ENCODE measurements around the gene SLC4A3. TPM values are rescaled to one million over a fixed set of nuclear protein-coding genes. Genes with fewer than 3 reads are reported as not detected.

Gene SLC4A3
- total and polyA plus RNA-seq, 2 donors from 2014 or later: 4.9 to 5.2 TPM

- H3K9ac ChIP-seq (ENCODE audit: low read length in 3 of 3): no peak overlapping the region
- no peaks in the 10 kb centered on the region for H3K36me3 ChIP-seq (ENCODE audit: control insufficient read depth in 2 of 3, insufficient read depth in 3 of 3, low read length in 3 of 3)
- H3K4me1 ChIP-seq (ENCODE audit: control insufficient read depth in 2 of 3, insufficient read depth in 2 of 3, low read depth in 1 of 3, low read length in 3 of 3): no peaks in the 10 kb centered on the region
- FAIRE-seq (no peak), DNase-seq (peak in 2 of 5 donors; percentile 29 to 40)
- intact Hi-C loops (cut with DNase I): no loop called here
- H3K27ac ChIP-seq (ENCODE audit: low read depth in 2 of 2, low read length in 2 of 2): no peak overlapping the region
- H3K4me3 ChIP-seq (ENCODE audit: low read length in 3 of 3): no peak overlapping the region
- H3K9me3 ChIP-seq (ENCODE audit: control insufficient read depth in 2 of 3, insufficient read depth in 1 of 3, low read length in 3 of 3): peaks cover 0 to 10% (median 7%) of the 10 kb centered on the region in 3 donors
- no peak for TF ChIP-seq CTCF (IDR thresholded peaks at IDR 0.05; ENCODE audit: borderline replicate concordance, extremely low read depth, insufficient read depth)
- no peaks in the 10 kb centered on the region for H3K27me3 ChIP-seq (ENCODE audit: control insufficient read depth, insufficient read depth, low read length)
Measured at GRCh38 chr2:219661197-219661954, 33.9 kb downstream of the SLC4A3 start.

- FAIRE-seq: no peak
- no peak overlapping the region for H3K9ac ChIP-seq (ENCODE audit: low read length in 3 of 3)
Measured at GRCh38 chr2:219661955-219662395, 34.5 kb downstream of the SLC4A3 start.

DNA sequence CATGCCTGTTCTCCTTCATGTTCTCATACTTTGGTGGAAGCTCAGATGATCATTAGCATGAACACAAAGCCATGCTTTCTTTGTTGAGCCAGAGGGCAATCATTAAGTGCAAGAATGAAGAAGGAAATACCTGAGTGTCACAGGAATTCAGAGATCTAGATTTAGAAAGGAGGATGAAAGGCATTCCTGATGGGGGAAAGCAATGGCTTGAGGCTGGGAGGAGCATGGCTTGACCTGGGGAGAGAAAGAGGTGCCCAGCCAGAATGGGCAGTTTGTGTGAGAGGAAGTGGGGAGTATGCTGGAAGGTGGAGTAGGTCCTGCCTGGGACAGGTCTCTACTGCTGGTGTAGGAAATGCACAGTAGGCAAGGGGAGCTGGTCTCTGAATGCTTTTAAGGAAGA is 35.1 kb downstream of the SLC4A3 start:
- Histone ChIP-seq H3K9ac (ENCODE audit: low read length in 3 of 3) (no peak overlapping the region), H3K9me3 (ENCODE audit: control insufficient read depth in 2 of 3, insufficient read depth in 1 of 3, low read length in 3 of 3) (peaks cover 0 to 10% (median 5%) of the 10 kb centered on the region in 3 donors), H3K27me3 (ENCODE audit: control insufficient read depth, insufficient read depth, low read length) (no peaks in the 10 kb centered on the region), H3K27ac (ENCODE audit: low read depth in 2 of 2, low read length in 2 of 2) (no peak overlapping the region), H3K4me1 (ENCODE audit: control insufficient read depth in 2 of 3, insufficient read depth in 2 of 3, low read depth in 1 of 3, low read length in 3 of 3) (no peaks in the 10 kb centered on the region), H3K36me3 (ENCODE audit: control insufficient read depth in 2 of 3, insufficient read depth in 3 of 3, low read length in 3 of 3) (no peaks in the 10 kb centered on the region), H3K4me3 (ENCODE audit: low read length in 3 of 3) (no peak overlapping the region)
- no peak for TF ChIP-seq CTCF (IDR thresholded peaks at IDR 0.05; ENCODE audit: borderline replicate concordance, extremely low read depth, insufficient read depth)
- FAIRE-seq (no peak), DNase-seq (peak in 2 of 5 donors; percentile 19 to 36)
- intact Hi-C loops (cut with DNase I): no loop called here

More at GRCh38 chr2:219661955-219662395, 34.5 kb downstream of the SLC4A3 start:
- no peak overlapping the region for H3K4me3 ChIP-seq (ENCODE audit: low read length in 3 of 3)
- no peaks in the 10 kb centered on the region for H3K27me3 ChIP-seq (ENCODE audit: control insufficient read depth, insufficient read depth, low read length)
- no peaks in the 10 kb centered on the region for H3K36me3 ChIP-seq (ENCODE audit: control insufficient read depth in 2 of 3, insufficient read depth in 3 of 3, low read length in 3 of 3)
- intact Hi-C loops (cut with DNase I): no loop called here
- no peak overlapping the region for H3K27ac ChIP-seq (ENCODE audit: low read depth in 2 of 2, low read length in 2 of 2)
- peaks cover 0 to 10% (median 5%) of the 10 kb centered on the region in 3 donors for H3K9me3 ChIP-seq (ENCODE audit: control insufficient read depth in 2 of 3, insufficient read depth in 1 of 3, low read length in 3 of 3)
- TF ChIP-seq CTCF (IDR thresholded peaks at IDR 0.05; ENCODE audit: borderline replicate concordance, extremely low read depth, insufficient read depth): no peak
- H3K4me1 ChIP-seq (ENCODE audit: control insufficient read depth in 2 of 3, insufficient read depth in 2 of 3, low read depth in 1 of 3, low read length in 3 of 3): no peaks in the 10 kb centered on the region
- peak in 1 of 5 donors; percentile 18 for DNase-seq

All from kidney (tissue), 14 donors.